Keratinocyte (primary cell): Measurements from ENCODE around the gene NTN3.

Experiments
- CTCF ChIP-seq, 3 experiments: IDR thresholded peaks in 1 of 3; conservative IDR thresholded peaks in 1 of 3; optimal IDR thresholded peaks in 1 of 3; 2 replicates in 2 of 3; 3 replicates in 1 of 3; pipeline versions ENCODE3 to v1.5.1; 2011; ENCODE audit warnings: low read length in 3 of 3, mild to moderate bottlenecking in 3 of 3, moderate library complexity in 2 of 3, control low read depth in 1 of 3, inconsistent platforms in 1 of 3; ENCODE audit not compliant: insufficient read depth in 2 of 3; ENCODE audit errors: extremely low read depth in 1 of 3
- EZH2 ChIP-seq: IDR thresholded peaks from one replicate; pipeline ENCODE4 v1.6.1; 2012; ENCODE audit warnings: inconsistent platforms, mild to moderate bottlenecking, low read length, moderate library complexity

- TF ChIP-seq CTCF (optimal IDR thresholded peaks at IDR 0.05 in 1 of 3, IDR thresholded peaks at IDR 0.05 in 1 of 3, conservative IDR thresholded peaks at IDR 0.05 in 1 of 3; ENCODE audit: extremely low read depth in 1 of 3, insufficient read depth in 2 of 3, low read length in 3 of 3) (no peak), EZH2 (no peak)
Measured at GRCh38 chr16:2436110-2436509, 35.0 kb upstream of the NTN3 start.
